Liver (tissue), 3 donors: ENCODE results near the gene FARP1.

ENCODE experiments used
- CTCF ChIP-seq: fragments of 150-350 bp; IDR thresholded peaks from 2 replicates; pipeline ENCODE4 v1.5.1; 2017; ENCODE audit warnings: improper control_type of control experiment, low read depth, low read length; ENCODE audit not compliant: missing input control
- JUND ChIP-seq, 2 donors: IDR thresholded peaks; 2 replicates each; pipeline ENCODE4 v1.6.1; 2016; ENCODE audit warnings: antibody characterized with exemption in 2 of 2
- TAF1 ChIP-seq: conservative IDR thresholded peaks from 2 replicates; pipeline ENCODE4 v1.6.1; 2016; ENCODE audit warnings: antibody characterized with exemption, mild to moderate bottlenecking
- donor health status: healthy.
- donor health status: healthy.

DNA sequence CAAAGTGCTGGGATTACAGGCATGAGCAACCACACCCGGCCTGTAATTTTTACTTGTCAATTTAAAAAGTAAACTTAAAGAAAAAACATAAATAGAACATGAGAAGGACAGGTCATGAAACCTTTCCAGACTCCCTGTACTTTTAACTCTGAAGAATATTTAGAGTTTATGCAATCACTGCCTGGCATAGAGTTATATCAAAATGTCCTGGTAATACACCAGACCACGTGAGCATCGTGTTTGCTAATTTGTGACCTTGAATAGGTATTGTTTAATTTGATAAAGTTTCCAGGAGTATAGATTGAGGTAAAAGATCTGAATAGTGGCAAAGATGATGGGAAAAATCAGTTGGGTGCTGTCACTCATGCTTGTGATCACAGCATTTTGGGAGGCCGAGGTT, 115.3 kb downstream of the FARP1 start:
- TF ChIP-seq CTCF (no peak), JUND (IDR thresholded peaks at IDR 0.05) (peak in 1 of 2 donors; percentile 50), TAF1 (no peak)
